Neuronal stem cell (in vitro differentiated cells): Measurements from ENCODE around the gene MYO9B.
"Not testable (repeated sequence)": the region's sequence is repeated elsewhere in the genome, so short reads cannot be mapped to it uniquely, and the experiment has no call there.

Experiments
- DNase-seq: peaks from one replicate; pipeline ENCODE4 v3.0.0-alpha.2; 2013; ENCODE audit warnings: low spot score
- H2AFZ ChIP-seq: one replicate; pipeline ENCODE4 v1.6.1; 2013; ENCODE audit warnings: mild to moderate bottlenecking, low read length, inconsistent platforms
- H2AK5ac ChIP-seq: 2 replicates; pipeline ENCODE4 v1.6.1; 2013; ENCODE audit warnings: low read depth, mild to moderate bottlenecking, inconsistent platforms, low read length, moderate library complexity, mixed read lengths
- H2BK120ac ChIP-seq: 2 replicates; pipeline ENCODE4 v1.6.1; 2013; ENCODE audit warnings: low read depth, mild to moderate bottlenecking, inconsistent platforms, low read length, moderate library complexity, mixed read lengths
- H2BK12ac ChIP-seq: one replicate; pipeline ENCODE4 v1.6.1; 2013; ENCODE audit warnings: low read length, inconsistent platforms
- H2BK15ac ChIP-seq: 2 replicates; pipeline ENCODE4 v1.6.1; 2013; ENCODE audit warnings: mild to moderate bottlenecking, low read length, inconsistent platforms, mixed read lengths
- H2BK5ac ChIP-seq: one replicate; pipeline ENCODE4 v1.6.1; 2013; ENCODE audit warnings: inconsistent platforms, mild to moderate bottlenecking, low read length, moderate library complexity
- H3K14ac ChIP-seq: one replicate; pipeline ENCODE4 v1.6.1; 2013; ENCODE audit warnings: low read length, inconsistent platforms
- H3K18ac ChIP-seq: 2 replicates; pipeline ENCODE4 v1.6.1; 2013; ENCODE audit warnings: low read length, inconsistent platforms
- H3K23ac ChIP-seq: 2 replicates; pipeline ENCODE4 v1.6.1; 2013; ENCODE audit warnings: low read depth, mild to moderate bottlenecking, mixed read lengths, low read length, inconsistent platforms; ENCODE audit not compliant: poor library complexity
- H3K27ac ChIP-seq: replicated peaks from 3 replicates; pipeline ENCODE4 v1.5.1; 2013; ENCODE audit warnings: low read length, inconsistent platforms
- H3K27me3 ChIP-seq, 3 experiments: 2 replicates each; pipeline ENCODE4 v1.6.1; 2013; ENCODE audit warnings: low read length in 3 of 3, mild to moderate bottlenecking in 2 of 3, inconsistent platforms in 1 of 3, low read depth in 1 of 3, mixed read lengths in 1 of 3, moderate library complexity in 1 of 3; ENCODE audit not compliant: control insufficient read depth in 3 of 3, insufficient read depth in 3 of 3
- H3K36me3 ChIP-seq, 2 donors: replicated peaks in 1 of 2; 2 replicates each; pipeline ENCODE4 v1.6.1; 2013; ENCODE audit warnings: low read length in 2 of 2; ENCODE audit not compliant: control insufficient read depth in 2 of 2, insufficient read depth in 2 of 2
- H3K4ac ChIP-seq: 2 replicates; pipeline ENCODE4 v1.6.1; 2013; ENCODE audit warnings: inconsistent platforms, mild to moderate bottlenecking, low read length, moderate library complexity
- H3K4me1 ChIP-seq, 2 donors: 1 replicate in 1 of 2; 2 replicates in 1 of 2; pipeline ENCODE4 v1.6.1; 2013; ENCODE audit warnings: low read length in 2 of 2, low read depth in 1 of 2; ENCODE audit not compliant: control insufficient read depth in 2 of 2, insufficient read depth in 1 of 2
- H3K4me2 ChIP-seq: one replicate; pipeline ENCODE4 v1.6.1; 2013; ENCODE audit warnings: mild to moderate bottlenecking, low read length, inconsistent platforms; ENCODE audit not compliant: insufficient read depth, poor library complexity, severe bottlenecking
- H3K4me3 ChIP-seq, 2 donors: 2 replicates each; pipeline ENCODE4 v1.5.1; 2013; ENCODE audit warnings: low read length in 2 of 2, mild to moderate bottlenecking in 2 of 2, inconsistent platforms in 1 of 2, moderate library complexity in 1 of 2
- H3K79me1 ChIP-seq: one replicate; pipeline ENCODE4 v1.6.1; 2013; ENCODE audit warnings: low read depth, mild to moderate bottlenecking, inconsistent platforms, low read length, moderate library complexity
- H3K9ac ChIP-seq: one replicate; pipeline ENCODE4 v1.6.1; 2013; ENCODE audit warnings: mild to moderate bottlenecking, low read depth, low read length, inconsistent platforms; ENCODE audit not compliant: poor library complexity
- H3K9me3 ChIP-seq, 2 donors: replicated peaks in 1 of 2; 2 replicates each; pipeline versions ENCODE3 to v1.6.1; 2013; ENCODE audit warnings: low read length in 2 of 2, mild to moderate bottlenecking in 2 of 2, inconsistent platforms in 1 of 2, low read depth in 1 of 2, mixed read lengths in 1 of 2, moderate library complexity in 1 of 2; ENCODE audit not compliant: control insufficient read depth in 2 of 2, insufficient read depth in 1 of 2
- H4K8ac ChIP-seq: one replicate; pipeline ENCODE4 v1.6.1; 2013; ENCODE audit warnings: low read depth, mild to moderate bottlenecking, inconsistent platforms, low read length, moderate library complexity
- H4K91ac ChIP-seq: one replicate; pipeline ENCODE4 v1.6.1; 2013; ENCODE audit warnings: low read length, low read depth, mild to moderate bottlenecking, inconsistent platforms; ENCODE audit not compliant: poor library complexity
- WGBS, 2 donors: extraction: QIAGEN DNeasy Blood & Tissue Kit; methylation state at CpG; one replicate each; pipeline ENCODE4 v1.1.7; 2013; ENCODE audit warnings: missing lambda C conversion rate in 2 of 2, mixed read lengths in 1 of 2; ENCODE audit not compliant: insufficient read length in 2 of 2, insufficient replicate concordance in 1 of 2; ENCODE audit errors: extremely low coverage in 2 of 2; 5-methylcytosine and 5-hydroxymethylcytosine counted together

MYO9B gene

GRCh38 chr19:17106964-17107363, 31.4 kb downstream of the MYO9B start:
- not testable (repeated sequence) for H2AK5ac ChIP-seq, H3K4ac ChIP-seq, H2BK12ac ChIP-seq, H2BK120ac ChIP-seq, H3K23ac ChIP-seq, H3K4me2 ChIP-seq, H2BK5ac ChIP-seq, H3K4me1 ChIP-seq, H3K27ac ChIP-seq, H4K8ac ChIP-seq, H3K18ac ChIP-seq, H3K9ac ChIP-seq, H3K4me3 ChIP-seq, H2BK15ac ChIP-seq, H3K27me3 ChIP-seq, DNase-seq, H4K91ac ChIP-seq, H3K79me1 ChIP-seq, H2AFZ ChIP-seq, H3K14ac ChIP-seq
- peaks cover 24 to 86% of the 10 kb centered on the region in 2 donors for H3K36me3 ChIP-seq
- H3K9me3 ChIP-seq: peaks cover 7 to 12% of the 10 kb centered on the region in 2 donors
- WGBS, 2 donors: no CpG with 5 or more reads among the region's 4 CpGs

DNA sequence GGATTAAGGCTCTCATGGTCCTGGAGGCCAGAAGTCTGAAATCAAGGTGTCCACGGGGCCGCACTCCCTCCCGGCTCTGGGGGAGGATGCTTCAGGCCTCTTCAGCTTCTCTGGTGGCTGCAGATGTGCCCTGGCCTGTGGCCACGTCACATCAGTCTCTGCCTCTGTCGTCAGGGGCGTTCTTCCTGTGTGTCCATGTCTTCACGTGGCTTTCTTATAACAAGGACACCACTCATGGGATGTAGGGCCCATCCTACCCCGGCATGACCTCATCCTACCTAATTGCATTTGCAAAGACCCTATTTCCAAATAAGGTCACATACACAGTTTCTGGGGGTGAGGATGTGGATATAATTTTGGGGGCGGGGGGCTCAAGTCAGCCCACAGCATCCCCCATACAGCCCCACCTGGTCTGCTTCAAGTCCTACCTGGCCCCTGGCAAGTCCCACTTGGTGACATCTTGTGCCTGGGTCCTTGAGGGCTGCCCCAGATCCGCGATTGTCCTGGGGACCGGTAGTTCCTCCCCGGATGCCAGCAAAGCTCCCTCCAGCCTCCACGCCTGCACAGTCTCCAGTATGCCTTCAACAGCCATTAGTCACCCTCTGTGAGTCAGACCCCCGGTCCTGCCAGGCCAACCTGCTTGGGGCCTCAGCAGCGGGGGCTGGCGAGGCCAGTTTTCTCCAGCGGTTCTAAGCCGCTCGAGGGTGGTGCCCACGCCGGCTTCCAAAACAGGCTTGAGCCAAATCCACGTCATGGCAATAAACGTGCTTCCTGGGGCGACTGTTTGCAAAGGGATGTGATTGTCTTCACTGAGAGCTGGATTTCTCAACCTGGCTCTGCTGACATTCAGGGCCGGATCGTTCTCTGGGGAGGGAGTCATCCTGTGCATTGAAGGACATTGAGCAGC, 32.2 kb downstream of the MYO9B start:
- no peak overlapping the region for H3K27ac ChIP-seq
- no peak overlapping the region for H3K18ac ChIP-seq
- H4K91ac ChIP-seq: no peak overlapping the region
- H4K8ac ChIP-seq: no peak overlapping the region
- H2BK120ac ChIP-seq: no peak overlapping the region
- peaks cover 10% of the 10 kb centered on the region for H3K79me1 ChIP-seq
- H3K14ac ChIP-seq: peak overlapping the region; percentile 21
- no peak overlapping the region for H2AFZ ChIP-seq
- no peaks in the 10 kb centered on the region for H3K27me3 ChIP-seq
- H2BK12ac ChIP-seq: no peak overlapping the region
- no peak for DNase-seq
- WGBS, 2 donors: no CpG with 5 or more reads among the region's 27 CpGs
- peaks cover 0 to 3% of the 10 kb centered on the region in 2 donors for H3K4me1 ChIP-seq
- H3K9ac ChIP-seq: no peak overlapping the region
- H3K36me3 ChIP-seq: peaks cover 19 to 86% of the 10 kb centered on the region in 2 donors
- H3K4ac ChIP-seq: no peak overlapping the region
- H3K23ac ChIP-seq: peak overlapping the region; percentile 73
- H3K4me3 ChIP-seq: no peak overlapping the region
- H2BK5ac ChIP-seq: no peak overlapping the region
- peaks cover 2 to 4% of the 10 kb centered on the region in 2 donors for H3K9me3 ChIP-seq
- H2AK5ac ChIP-seq: no peak overlapping the region
- H2BK15ac ChIP-seq: no peak overlapping the region
- H3K4me2 ChIP-seq: no peak overlapping the region

DNA sequence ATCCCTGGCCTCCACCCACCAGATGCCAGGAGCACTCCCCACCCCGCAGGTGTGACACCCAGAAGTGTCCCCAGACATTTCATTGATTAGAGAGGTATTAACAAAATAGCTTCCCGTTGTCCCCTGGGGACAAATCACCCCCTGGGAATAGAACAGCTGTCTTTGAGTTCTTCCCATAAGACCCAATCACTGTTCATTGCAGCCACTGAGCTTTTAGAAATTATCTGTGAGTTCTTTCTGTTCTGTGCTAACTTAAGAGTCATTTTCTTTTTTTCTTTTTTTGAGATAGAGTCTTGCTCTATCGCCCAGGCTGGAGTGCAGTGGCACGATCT, 32.8 kb downstream of the MYO9B start:
- Histone ChIP-seq H3K79me1 (peaks cover 10% of the 10 kb centered on the region), H2BK5ac (no peak overlapping the region), H2AK5ac (no peak overlapping the region), H3K14ac (no peak overlapping the region), H3K27me3 (no peaks in the 10 kb centered on the region), H3K4me1 (peaks cover 0 to 3% of the 10 kb centered on the region in 2 donors), H3K9me3 (no peaks in the 10 kb centered on the region), H3K4me2 (no peak overlapping the region), H3K9ac (no peak overlapping the region), H4K8ac (no peak overlapping the region), H3K4ac (no peak overlapping the region), H3K23ac (no peak overlapping the region), H2AFZ (no peak overlapping the region), H2BK15ac (no peak overlapping the region), H3K4me3 (no peak overlapping the region), H2BK120ac (no peak overlapping the region), H3K36me3 (peaks cover 14 to 86% of the 10 kb centered on the region in 2 donors), H3K18ac (no peak overlapping the region), H3K27ac (no peak overlapping the region), H4K91ac (no peak overlapping the region), H2BK12ac (no peak overlapping the region)
- WGBS, 2 donors: no CpG with 5 or more reads among the region's 4 CpGs
- DNase-seq: no peak

GRCh38 chr19:17109300-17109699, 33.7 kb downstream of the MYO9B start:
- Histone ChIP-seq H3K36me3 (peaks cover 14 to 87% of the 10 kb centered on the region in 2 donors), H2AFZ (no peak overlapping the region), H3K79me1 (peaks cover 10% of the 10 kb centered on the region), H3K4me2 (no peak overlapping the region), H2BK5ac (no peak overlapping the region), H3K14ac (no peak overlapping the region), H3K4me1 (peaks cover 0 to 5% of the 10 kb centered on the region in 2 donors), H2BK120ac (no peak overlapping the region), H3K23ac (no peak overlapping the region), H4K8ac (no peak overlapping the region), H3K18ac (no peak overlapping the region), H2AK5ac (no peak overlapping the region), H3K4me3 (no peak overlapping the region), H2BK15ac (no peak overlapping the region), H4K91ac (no peak overlapping the region), H3K9me3 (no peaks in the 10 kb centered on the region), H3K27ac (no peak overlapping the region), H3K4ac (no peak overlapping the region), H3K27me3 (no peaks in the 10 kb centered on the region), H3K9ac (no peak overlapping the region), H2BK12ac (no peak overlapping the region)
- no CpG with 5 or more reads among the region's 9 CpGs for WGBS, 2 donors
- DNase-seq: no peak
